Caco-2 (cell line): ENCODE data around the gene SLC22A7. TPM values are rescaled to one million over a fixed set of nuclear protein-coding genes. Genes with fewer than 3 reads are reported as not detected.

Experiments used
- BruUV-seq: library from RNA; stranded (reverse); fragments of 400-500 nt; replicated peaks from 2 replicates; lab custom pipeline; 2021; lab: Mats Ljungman, UMichigan
- CTCF ChIA-PET: fragments of 300-600 bp; sonication (Branson Sonifier 250); formaldehyde crosslinking; loops from one replicate; lab custom pipeline; 2022; ENCODE audit warnings: antibody characterized with exemption; lab: Charles Lee
- POLR2A ChIA-PET: fragments of 300-600 bp; sonication (Branson Sonifier 250); formaldehyde crosslinking; loops from one replicate; lab custom pipeline; 2022; ENCODE audit warnings: antibody characterized with exemption; lab: Charles Lee
- DNase-seq, 2 experiments: peaks; one replicate each; pipeline versions ENCODE4 v3.0.0 to v3.0.0-alpha.2; 2020 to 2022
- H3K27me3 ChIP-seq: replicated peaks from 2 replicates; pipeline ENCODE4 v1.6.0; 2011; ENCODE audit warnings: low read length; ENCODE audit not compliant: control insufficient read depth, insufficient read depth
- H3K36me3 ChIP-seq: 2 replicates; pipeline ENCODE4 v1.5.1; 2011; ENCODE audit warnings: low read length; ENCODE audit not compliant: control insufficient read depth, insufficient read depth
- H3K4me1 ChIP-seq: fragments of 250-450 bp; sonication (Bioruptor Pico); 2 replicates; pipeline ENCODE4 v1.5.1; 2020; ENCODE audit warnings: mild to moderate bottlenecking
- H3K4me3 ChIP-seq: 2 replicates; pipeline ENCODE4 v1.5.1; 2011; ENCODE audit warnings: low read depth, mild to moderate bottlenecking, control low read depth, low read length
- H3K9me3 ChIP-seq: fragments of 250-450 bp; sonication (Bioruptor Pico); 2 replicates; pipeline ENCODE4 v1.5.1; 2020; ENCODE audit warnings: mild to moderate bottlenecking, moderate library complexity
- H3K27ac Mint-ChIP-seq: one replicate; pipeline ENCODE4 v1.8.0; 2022; ENCODE audit warnings: mixed read lengths; ENCODE audit not compliant: unreplicated experiment
- H3K27me3 Mint-ChIP-seq: one replicate; pipeline ENCODE4 v1.8.0; 2022; ENCODE audit warnings: mixed read lengths; ENCODE audit not compliant: insufficient read depth, unreplicated experiment
- H3K36me3 Mint-ChIP-seq: one replicate; pipeline ENCODE4 v1.8.0; 2022; ENCODE audit warnings: mild to moderate bottlenecking, mixed read lengths; ENCODE audit not compliant: insufficient read depth, unreplicated experiment
- H3K4me1 Mint-ChIP-seq: one replicate; pipeline ENCODE4 v1.8.0; 2022; ENCODE audit warnings: low read depth, mixed read lengths; ENCODE audit not compliant: unreplicated experiment
- H3K4me3 Mint-ChIP-seq: one replicate; pipeline ENCODE4 v1.8.0; 2022; ENCODE audit warnings: mild to moderate bottlenecking, moderate library complexity, mixed read lengths; ENCODE audit not compliant: unreplicated experiment
- H3K9me3 Mint-ChIP-seq: one replicate; pipeline ENCODE4 v1.8.0; 2022; ENCODE audit warnings: mixed read lengths; ENCODE audit not compliant: unreplicated experiment
- intact Hi-C: fragments of 100-400 bp; cut with micrococcal nuclease; formaldehyde crosslinking; loops from one replicate; pipeline ENCODE4 v1.10.0; 2022; ENCODE audit not compliant: unreplicated experiment
- total RNA-seq: library from RNA; stranded (reverse); gene quantifications from 2 replicates; pipeline ENCODE4 v1.2.3, GENCODE V29; 2022
- TF ChIP-seq, protein P1 (sequence below), 2 experiments: fragments of 200-600 bp in 1 of 2; IDR thresholded peaks; 1 replicate in 1 of 2; 2 replicates in 1 of 2; pipeline versions ENCODE4 v1.5.1 to v1.8.0; 2011 to 2022; ENCODE audit warnings: antibody characterized with exemption in 1 of 2, control low read depth in 1 of 2, inconsistent platforms in 1 of 2, low read depth in 1 of 2, low read length in 1 of 2, mild to moderate bottlenecking in 1 of 2, moderate library complexity in 1 of 2; ENCODE audit not compliant: insufficient read depth in 1 of 2, severe bottlenecking in 1 of 2, unreplicated experiment in 1 of 2

The SLC22A7 gene
- total RNA-seq, 1 experiment from 2014 or later = not detected

DNA sequence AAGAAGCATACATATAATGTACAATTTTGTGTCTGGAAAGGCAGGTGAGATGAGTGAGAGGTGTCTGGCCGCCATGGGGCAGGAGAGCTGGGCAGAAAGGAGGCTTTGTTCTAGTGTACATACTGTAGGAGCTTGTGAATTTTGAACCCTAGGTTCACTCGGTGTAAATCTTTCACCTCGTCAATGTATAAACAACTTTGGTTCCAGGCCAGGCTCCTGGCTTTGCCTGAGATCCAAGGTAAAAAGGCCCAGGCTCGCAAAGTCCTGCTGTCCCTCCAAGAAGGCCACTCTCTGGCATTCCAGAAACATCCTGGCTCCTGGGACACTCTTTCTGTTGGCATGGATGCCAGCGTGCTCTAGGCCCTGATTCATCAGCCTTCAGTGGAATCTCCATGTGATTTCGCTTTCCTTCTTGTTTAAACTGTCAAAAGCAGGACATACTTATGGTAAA, 7.1 kb upstream of the SLC22A7 start:
- POLR2A ChIA-PET = no interaction called here

DNA sequence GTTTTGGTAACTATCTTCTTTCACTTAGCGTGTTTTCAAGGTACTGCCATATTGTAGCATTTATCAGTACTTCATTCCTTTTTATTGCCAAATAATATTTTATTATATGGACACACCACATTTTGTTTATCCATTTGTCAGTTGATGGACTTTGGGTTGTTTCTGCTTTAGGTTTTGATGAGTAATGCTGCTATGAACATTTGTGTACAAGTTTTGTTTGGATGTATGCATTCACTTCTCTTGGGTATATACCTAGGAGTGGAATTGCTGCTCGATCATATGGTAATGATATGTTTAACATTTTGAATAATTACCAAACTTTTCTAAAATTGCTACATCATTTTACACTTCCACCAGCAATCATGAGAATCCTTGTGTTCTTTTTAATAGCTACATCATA, 6.4 kb upstream of the SLC22A7 start:
- Histone ChIP-seq H3K4me3 (no peak overlapping the region), H3K9me3 (no peaks in the 10 kb centered on the region), H3K27me3 (no peaks in the 10 kb centered on the region), H3K4me1 (no peaks in the 10 kb centered on the region), H3K36me3 (no peaks in the 10 kb centered on the region)
- DNase-seq = no peak
- Mint-ChIP-seq H3K36me3 (no peaks in the 10 kb centered on the region), H3K9me3 (no peaks in the 10 kb centered on the region), H3K4me3 (no peak overlapping the region), H3K4me1 (no peaks in the 10 kb centered on the region), H3K27ac (no peak overlapping the region), H3K27me3 (no peaks in the 10 kb centered on the region)
- POLR2A ChIA-PET = no interaction called here
- intact Hi-C loops = no loop called here
- CTCF ChIA-PET = no interaction called here
- TF ChIP-seq, protein P1, sequence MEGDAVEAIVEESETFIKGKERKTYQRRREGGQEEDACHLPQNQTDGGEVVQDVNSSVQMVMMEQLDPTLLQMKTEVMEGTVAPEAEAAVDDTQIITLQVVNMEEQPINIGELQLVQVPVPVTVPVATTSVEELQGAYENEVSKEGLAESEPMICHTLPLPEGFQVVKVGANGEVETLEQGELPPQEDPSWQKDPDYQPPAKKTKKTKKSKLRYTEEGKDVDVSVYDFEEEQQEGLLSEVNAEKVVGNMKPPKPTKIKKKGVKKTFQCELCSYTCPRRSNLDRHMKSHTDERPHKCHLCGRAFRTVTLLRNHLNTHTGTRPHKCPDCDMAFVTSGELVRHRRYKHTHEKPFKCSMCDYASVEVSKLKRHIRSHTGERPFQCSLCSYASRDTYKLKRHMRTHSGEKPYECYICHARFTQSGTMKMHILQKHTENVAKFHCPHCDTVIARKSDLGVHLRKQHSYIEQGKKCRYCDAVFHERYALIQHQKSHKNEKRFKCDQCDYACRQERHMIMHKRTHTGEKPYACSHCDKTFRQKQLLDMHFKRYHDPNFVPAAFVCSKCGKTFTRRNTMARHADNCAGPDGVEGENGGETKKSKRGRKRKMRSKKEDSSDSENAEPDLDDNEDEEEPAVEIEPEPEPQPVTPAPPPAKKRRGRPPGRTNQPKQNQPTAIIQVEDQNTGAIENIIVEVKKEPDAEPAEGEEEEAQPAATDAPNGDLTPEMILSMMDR (IDR thresholded peaks at IDR 0.05; ENCODE audit: insufficient read depth in 1 of 2, low read depth in 1 of 2, low read length in 1 of 2, severe bottlenecking in 1 of 2, unreplicated experiment in 1 of 2) = no peak
- no TSS peak for BruUV-seq

More for the DNA sequence above, 7.1 kb upstream of the SLC22A7 start:
- Histone ChIP-seq H3K9me3 (no peaks in the 10 kb centered on the region), H3K36me3 (no peaks in the 10 kb centered on the region), H3K4me3 (no peak overlapping the region), H3K27me3 (no peaks in the 10 kb centered on the region), H3K4me1 (no peaks in the 10 kb centered on the region)
- Mint-ChIP-seq H3K4me3 (no peak overlapping the region), H3K27ac (no peak overlapping the region), H3K4me1 (no peaks in the 10 kb centered on the region), H3K36me3 (no peaks in the 10 kb centered on the region), H3K27me3 (no peaks in the 10 kb centered on the region), H3K9me3 (no peaks in the 10 kb centered on the region)
- TF ChIP-seq, protein P1 (IDR thresholded peaks at IDR 0.05; ENCODE audit: insufficient read depth in 1 of 2, low read depth in 1 of 2, low read length in 1 of 2, severe bottlenecking in 1 of 2, unreplicated experiment in 1 of 2) = no peak
- intact Hi-C loops = no loop called here
- DNase-seq = no peak
- BruUV-seq = no TSS peak
- CTCF ChIA-PET = no interaction called here

DNA sequence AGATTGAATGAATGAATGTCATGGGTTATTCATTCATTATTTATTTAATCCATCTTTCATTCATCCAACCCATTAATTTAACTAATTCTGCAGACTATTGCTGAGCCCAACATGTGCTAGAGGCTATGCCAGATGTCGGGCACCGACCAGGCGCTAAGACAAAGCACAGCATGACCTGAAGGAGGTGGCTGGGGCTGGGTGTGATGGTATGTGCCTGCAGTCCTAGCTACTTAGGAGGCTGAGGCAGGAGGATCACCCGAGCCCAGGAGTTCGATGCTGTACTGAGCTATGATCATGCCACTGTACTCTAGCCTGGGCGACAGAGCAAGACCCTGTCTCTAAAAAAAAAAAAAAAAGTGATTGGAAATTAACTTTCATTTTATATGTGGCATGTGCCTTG, 5.7 kb upstream of the SLC22A7 start:
- H3K9me3 ChIP-seq = no peaks in the 10 kb centered on the region
- no peaks in the 10 kb centered on the region for H3K27me3 ChIP-seq
- TF ChIP-seq, protein P1 (IDR thresholded peaks at IDR 0.05; ENCODE audit: insufficient read depth in 1 of 2, low read depth in 1 of 2, low read length in 1 of 2, severe bottlenecking in 1 of 2, unreplicated experiment in 1 of 2) = no peak
- no peaks in the 10 kb centered on the region for H3K36me3 Mint-ChIP-seq
- no peaks in the 10 kb centered on the region for H3K4me1 Mint-ChIP-seq
- no peak for DNase-seq
- no peaks in the 10 kb centered on the region for H3K4me1 ChIP-seq
- H3K4me3 Mint-ChIP-seq = no peak overlapping the region
- intact Hi-C loops = no loop called here
- no peaks in the 10 kb centered on the region for H3K9me3 Mint-ChIP-seq
- no peak overlapping the region for H3K4me3 ChIP-seq
- POLR2A ChIA-PET = no interaction called here
- H3K36me3 ChIP-seq = no peaks in the 10 kb centered on the region
- H3K27ac Mint-ChIP-seq = no peak overlapping the region
- CTCF ChIA-PET = interaction anchor here (0.7 kb wide), 1 partner anchor 337 kb away, joined by 3 read pairs; the partner anchor contains the start of gene GTPBP2
- H3K27me3 Mint-ChIP-seq = no peaks in the 10 kb centered on the region
- no TSS peak for BruUV-seq
